OCI-LY7 (cell line): ENCODE results near the gene B3GALNT2. TPM values are rescaled to one million over a fixed set of nuclear protein-coding genes. Genes with fewer than 3 reads are reported as not detected.

Source experiments
- BruUV-seq: library from RNA; stranded (reverse); fragments of 400-500 nt; replicated peaks from 2 replicates; lab custom pipeline; 2021; lab: Mats Ljungman, UMichigan
- CTCF ChIA-PET: fragments of 300-600 bp; sonication (Branson Sonifier 250); formaldehyde crosslinking; loops from one replicate; lab custom pipeline; 2022; ENCODE audit warnings: antibody characterized with exemption; ENCODE audit not compliant: unreplicated experiment; lab: Charles Lee
- POLR2A ChIA-PET: fragments of 300-600 bp; sonication (Branson Sonifier 250); formaldehyde crosslinking; loops from one replicate; lab custom pipeline; 2022; ENCODE audit warnings: antibody characterized with exemption; lab: Charles Lee
- DNase-seq: peaks from one replicate; pipeline ENCODE4 v3.0.0-alpha.2; 2015; ENCODE audit warnings: low spot score
- H2AFZ ChIP-seq: fragments of 200-600 bp; sonication (generic), shearing (Covaris generic); 2 replicates; pipeline ENCODE4 v1.6.1; 2014; ENCODE audit warnings: mild to moderate bottlenecking, antibody characterized with exemption, low read length, moderate library complexity
- H3K27ac ChIP-seq: fragments of 200-600 bp; sonication (generic); 2 replicates; pipeline ENCODE4 v1.5.1; 2014; ENCODE audit warnings: mixed run types, low read depth, mild to moderate bottlenecking, moderate library complexity, low read length, inconsistent platforms; ENCODE audit not compliant: poor library complexity, severe bottlenecking
- H3K36me3 ChIP-seq: fragments of 200-600 bp; sonication (generic); 2 replicates; pipeline ENCODE4 v1.6.1; 2014; ENCODE audit warnings: mild to moderate bottlenecking, antibody characterized with exemption, low read length, moderate library complexity, mixed read lengths; ENCODE audit not compliant: insufficient read depth
- H3K4me1 ChIP-seq: fragments of 200-600 bp; sonication (generic); 2 replicates; pipeline ENCODE4 v1.5.1; 2014; ENCODE audit warnings: mild to moderate bottlenecking, low read length; ENCODE audit not compliant: insufficient read depth, poor library complexity, severe bottlenecking
- H3K4me2 ChIP-seq: fragments of 200-600 bp; sonication (generic); 2 replicates; pipeline ENCODE4 v1.6.1; 2014; ENCODE audit warnings: mild to moderate bottlenecking, low read length
- H3K4me3 ChIP-seq: fragments of 200-600 bp; sonication (generic); 2 replicates; pipeline ENCODE4 v1.5.1; 2014; ENCODE audit warnings: mild to moderate bottlenecking, low read depth, low read length; ENCODE audit not compliant: poor library complexity, severe bottlenecking
- H3K79me2 ChIP-seq: fragments of 200-600 bp; sonication (generic); 2 replicates; pipeline ENCODE4 v1.6.1; 2016; ENCODE audit warnings: low read depth, mild to moderate bottlenecking, low read length, moderate library complexity, mixed read lengths; ENCODE audit not compliant: insufficient read depth
- H3K9me2 ChIP-seq: fragments of 200-600 bp; sonication (generic); 2 replicates; pipeline ENCODE4 v1.6.1; 2016; ENCODE audit warnings: mild to moderate bottlenecking, low read length, mixed read lengths; ENCODE audit not compliant: insufficient read depth
- H3K9me3 ChIP-seq: fragments of 200-600 bp; sonication (generic); 2 replicates; pipeline ENCODE4 v1.6.1; 2014; ENCODE audit warnings: mild to moderate bottlenecking, mixed run types, low read length, mixed read lengths
- H4K20me1 ChIP-seq: fragments of 200-600 bp; sonication (generic); 2 replicates; pipeline ENCODE4 v1.6.1; 2014; ENCODE audit warnings: mild to moderate bottlenecking, antibody characterized with exemption, low read length, moderate library complexity, mixed read lengths; ENCODE audit not compliant: insufficient read depth
- EZH2phosphoT487 ChIP-seq: fragments of 200-600 bp; sonication (generic); IDR thresholded peaks from 2 replicates; pipeline ENCODE4 v1.6.1; 2018; ENCODE audit warnings: low read depth, borderline replicate concordance, mild to moderate bottlenecking, mixed run types, antibody characterized with exemption, low read length, moderate library complexity, mixed read lengths
- intact Hi-C: fragments of 100-400 bp; cut with micrococcal nuclease; formaldehyde crosslinking; loops from one replicate; pipeline ENCODE4 v1.10.0; 2022; ENCODE audit not compliant: unreplicated experiment
- total RNA-seq, 2 experiments: library from RNA; depleted of rRNA in 1 of 2; stranded (reverse); fragments of >200 nt in 1 of 2; shearing (Covaris generic) in 1 of 2; gene quantifications; 2 replicates each; pipeline ENCODE4 v1.2.3, GENCODE V29; 2014 to 2022
- TF ChIP-seq, protein P1 (sequence below): fragments of 200-600 bp; sonication (generic); conservative IDR thresholded peaks from 2 replicates; pipeline ENCODE4 v1.5.1; 2014; ENCODE audit warnings: mild to moderate bottlenecking, antibody characterized with exemption, low read length, moderate library complexity, mixed read lengths

The B3GALNT2 gene
- total RNA-seq, 2 experiments from 2014 or later, result 18.6 to 24.3 TPM

DNA sequence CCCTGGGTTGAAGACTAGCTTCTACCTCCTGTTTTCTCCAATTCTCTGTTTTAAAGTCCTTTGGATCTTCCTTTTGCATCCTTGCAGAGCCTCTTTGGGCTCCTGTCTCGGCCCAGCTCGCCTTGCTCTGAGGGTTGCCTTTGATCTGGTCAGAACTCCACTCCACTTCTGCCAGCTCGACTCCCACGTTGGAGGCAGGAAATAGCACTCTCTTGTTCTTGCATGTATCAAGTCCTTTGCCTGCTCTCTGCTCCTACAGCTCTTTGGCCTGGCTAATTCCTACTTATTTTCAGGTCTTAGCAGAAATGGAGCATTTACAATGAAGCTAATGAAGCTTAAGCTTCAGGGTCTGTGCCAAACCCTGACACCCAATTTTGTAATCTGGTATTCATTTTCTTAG is 21.1 kb upstream of the B3GALNT2 start:
- Histone ChIP-seq H3K27ac (no peak overlapping the region), H2AFZ (no peak overlapping the region), H3K4me1 (no peaks in the 10 kb centered on the region), H3K4me2 (no peak overlapping the region), H3K9me3 (no peaks in the 10 kb centered on the region), H3K79me2 (no peaks in the 10 kb centered on the region), H3K36me3 (no peaks in the 10 kb centered on the region), H3K9me2 (no peaks in the 10 kb centered on the region), H3K4me3 (no peak overlapping the region), H4K20me1 (no peaks in the 10 kb centered on the region)
- TF ChIP-seq, protein P1, sequence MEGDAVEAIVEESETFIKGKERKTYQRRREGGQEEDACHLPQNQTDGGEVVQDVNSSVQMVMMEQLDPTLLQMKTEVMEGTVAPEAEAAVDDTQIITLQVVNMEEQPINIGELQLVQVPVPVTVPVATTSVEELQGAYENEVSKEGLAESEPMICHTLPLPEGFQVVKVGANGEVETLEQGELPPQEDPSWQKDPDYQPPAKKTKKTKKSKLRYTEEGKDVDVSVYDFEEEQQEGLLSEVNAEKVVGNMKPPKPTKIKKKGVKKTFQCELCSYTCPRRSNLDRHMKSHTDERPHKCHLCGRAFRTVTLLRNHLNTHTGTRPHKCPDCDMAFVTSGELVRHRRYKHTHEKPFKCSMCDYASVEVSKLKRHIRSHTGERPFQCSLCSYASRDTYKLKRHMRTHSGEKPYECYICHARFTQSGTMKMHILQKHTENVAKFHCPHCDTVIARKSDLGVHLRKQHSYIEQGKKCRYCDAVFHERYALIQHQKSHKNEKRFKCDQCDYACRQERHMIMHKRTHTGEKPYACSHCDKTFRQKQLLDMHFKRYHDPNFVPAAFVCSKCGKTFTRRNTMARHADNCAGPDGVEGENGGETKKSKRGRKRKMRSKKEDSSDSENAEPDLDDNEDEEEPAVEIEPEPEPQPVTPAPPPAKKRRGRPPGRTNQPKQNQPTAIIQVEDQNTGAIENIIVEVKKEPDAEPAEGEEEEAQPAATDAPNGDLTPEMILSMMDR, result no peak
- TF ChIP-seq EZH2phosphoT487, result no peak
- DNase-seq, result no peak
- intact Hi-C loops, result no loop called here
- ChIA-PET CTCF (interaction anchor here (0.7 kb wide), 1 partner anchor 11 kb away, joined by 3 read pairs; no protein-coding TSS in a partner anchor), POLR2A (no interaction called here)
- no TSS peak for BruUV-seq

DNA sequence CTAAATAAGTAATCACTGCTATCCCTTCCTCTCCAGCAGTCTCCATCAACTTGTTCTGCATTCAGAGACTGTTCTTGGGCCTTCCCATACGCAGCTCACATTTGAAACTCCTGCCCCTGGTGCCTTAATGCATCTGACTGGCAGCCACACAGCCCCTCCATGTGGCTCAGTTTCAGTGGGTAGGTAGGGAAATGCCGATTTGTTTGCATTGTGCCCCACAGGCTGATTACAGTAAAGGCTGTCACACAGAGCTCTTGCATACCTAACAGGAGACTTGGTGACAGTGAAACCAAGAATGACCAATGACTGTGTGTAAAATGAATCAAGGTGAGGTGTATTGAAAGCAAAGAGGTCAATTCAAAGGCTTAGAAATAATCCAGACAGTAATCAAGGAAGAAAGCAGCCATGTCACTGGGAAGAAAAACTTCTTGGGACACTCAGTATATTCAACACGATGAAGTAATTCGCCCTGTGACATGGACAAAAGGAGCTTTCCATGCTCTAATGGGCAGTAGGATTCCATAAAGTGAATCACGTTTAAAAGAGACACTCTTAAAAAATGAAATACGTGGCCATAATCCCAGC is 12.7 kb upstream of the B3GALNT2 start:
- Histone ChIP-seq H2AFZ (no peak overlapping the region), H3K4me3 (no peak overlapping the region), H3K4me2 (no peak overlapping the region), H4K20me1 (no peaks in the 10 kb centered on the region), H3K4me1 (no peaks in the 10 kb centered on the region), H3K27ac (no peak overlapping the region), H3K79me2 (no peaks in the 10 kb centered on the region), H3K36me3 (no peaks in the 10 kb centered on the region), H3K9me3 (no peaks in the 10 kb centered on the region), H3K9me2 (no peaks in the 10 kb centered on the region)
- DNase-seq, result no peak
- CTCF ChIA-PET, result interaction anchor here (0.6 kb wide), 1 partner anchor 361 kb away, joined by 3 read pairs; no protein-coding TSS in a partner anchor
- BruUV-seq, result no TSS peak
- intact Hi-C loops, result no loop called here
- POLR2A ChIA-PET, result interaction anchor here (0.5 to 0.9 kb wide), 4 partner anchors 22 to 447 kb away, joined by 3 to 4 read pairs (median 3); no protein-coding TSS in a partner anchor
- TF ChIP-seq EZH2phosphoT487, result no peak
- TF ChIP-seq, protein P1, result no peak
